HepG2 (cell line): ENCODE results near the gene NCKIPSD. TPM values are rescaled to one million over a fixed set of nuclear protein-coding genes. Genes with fewer than 3 reads are reported as not detected.
A peak's percentile ranks its signal among the peaks of the same experiment; 100 is the strongest.

Source experiments
- ASH2L ChIP-seq: fragments of 300-600, 200-600 bp; sonication (generic); IDR thresholded peaks from 2 replicates; pipeline ENCODE4 v1.7.0; 2017; ENCODE audit warnings: low read depth, mild to moderate bottlenecking, moderate library complexity, mixed read lengths, low read length; ENCODE audit not compliant: insufficient read length
- BCL3 ChIP-seq: sonication (generic); formaldehyde crosslinking; IDR thresholded peaks from 2 replicates; pipeline ENCODE4 v1.5.1; 2020; ENCODE audit warnings: mild to moderate bottlenecking, missing genetic modification reagents, moderate library complexity
- BCL6 ChIP-seq: IDR thresholded peaks from 2 replicates; pipeline ENCODE4 v1.6.1; 2016; ENCODE audit warnings: missing genetic modification reagents, missing compliant biosample characterization
- CCAR2 ChIP-seq: fragments of 200-400 bp; formaldehyde crosslinking; optimal IDR thresholded peaks from 2 replicates; pipeline ENCODE3; 2018; ENCODE audit warnings: low read depth, mild to moderate bottlenecking, low read length, moderate library complexity
- CREB1 ChIP-seq, 2 experiments: fragments of 450-650 bp in 1 of 2; IDR thresholded peaks; 2 replicates each; pipeline ENCODE4 v1.6.1; 2016 to 2017; ENCODE audit warnings: control low read depth in 1 of 2, mild to moderate bottlenecking in 1 of 2, missing compliant biosample characterization in 1 of 2, missing genetic modification characterization in 1 of 2
- CTCF ChIP-seq: sonication (generic); formaldehyde crosslinking; IDR thresholded peaks from 2 replicates; pipeline ENCODE4 v1.5.0; 2020; ENCODE audit warnings: mild to moderate bottlenecking, missing genetic modification reagents, moderate library complexity
- HCFC1 ChIP-seq: fragments of 150-350 bp; IDR thresholded peaks from 2 replicates; pipeline ENCODE4 v1.6.1; 2014; ENCODE audit warnings: low read depth, low read length
- HMG20A ChIP-seq: IDR thresholded peaks from 2 replicates; pipeline ENCODE4 v1.6.1; 2016; ENCODE audit warnings: borderline replicate concordance
- KLF15 ChIP-seq: sonication (generic); formaldehyde crosslinking; IDR thresholded peaks from 2 replicates; pipeline ENCODE4 v1.8.1; 2023; ENCODE audit warnings: borderline replicate concordance, mild to moderate bottlenecking, inconsistent platforms, missing genetic modification reagents, mixed read lengths
- KLF6 ChIP-seq: IDR thresholded peaks from 2 replicates; pipeline ENCODE4 v1.8.0; 2016; ENCODE audit warnings: missing biosample characterization, missing genetic modification reagents
- MEF2D ChIP-seq: sonication (generic); formaldehyde crosslinking; IDR thresholded peaks from 2 replicates; pipeline ENCODE4 v1.5.1; 2020; ENCODE audit warnings: mild to moderate bottlenecking, missing genetic modification reagents
- PITX1 ChIP-seq: sonication (generic); formaldehyde crosslinking; IDR thresholded peaks from 2 replicates; pipeline ENCODE4 v1.5.1; 2020; ENCODE audit warnings: mild to moderate bottlenecking, missing genetic modification reagents
- TCF7 ChIP-seq: sonication (generic); IDR thresholded peaks from 2 replicates; pipeline ENCODE4 v1.6.1; 2016; ENCODE audit warnings: antibody characterized with exemption, low read depth
- ZNF180 ChIP-seq: sonication (generic); formaldehyde crosslinking; IDR thresholded peaks from 2 replicates; pipeline ENCODE4 v1.4.0; 2020; ENCODE audit warnings: low read depth, missing genetic modification reagents, borderline replicate concordance
- ZNF550 ChIP-seq: sonication (generic); formaldehyde crosslinking; IDR thresholded peaks from 2 replicates; pipeline ENCODE4 v1.4.0; 2020; ENCODE audit warnings: mild to moderate bottlenecking, missing genetic modification reagents, borderline replicate concordance
- ZNF572 ChIP-seq: sonication (generic); formaldehyde crosslinking; IDR thresholded peaks from 2 replicates; pipeline ENCODE4 v1.5.1; 2020; ENCODE audit warnings: mild to moderate bottlenecking, missing genetic modification reagents
- ZNF605 ChIP-seq: sonication (generic); formaldehyde crosslinking; IDR thresholded peaks from 2 replicates; pipeline ENCODE4 v1.8.0; 2022; ENCODE audit warnings: mild to moderate bottlenecking, missing genetic modification reagents
- polyA plus RNA-seq, 8 experiments: library from polyadenylated mRNA; depleted of rRNA in 3 of 8; stranded (reverse) in 7 of 8; unstranded in 1 of 8; fragments of >200 nt; fragmentation: Illumina TruSeq in 4 of 8; extraction: Trizol in 4 of 8; gene quantifications; 2 replicates each; pipeline versions ENCODE4 v1.2.1 to v1.2.3, GENCODE V29; 2011 to 2016; ENCODE audit warnings: low read depth in 4 of 8, missing spikeins in 1 of 8, mixed read lengths in 1 of 8; ENCODE audit not compliant: insufficient read depth in 1 of 8
- total RNA-seq, 5 experiments: library from RNA; depleted of rRNA; stranded (reverse); fragments of >200 nt; fragmentation: Illumina TruSeq; extraction: Trizol; gene quantifications; 2 replicates each; pipeline ENCODE4 v1.2.3, GENCODE V29; 2016; ENCODE audit warnings: low read depth in 1 of 5
- TF ChIP-seq, protein P1 (sequence below): sonication (generic); formaldehyde crosslinking; IDR thresholded peaks from 2 replicates; pipeline ENCODE4 v1.8.1; 2023; ENCODE audit warnings: mild to moderate bottlenecking, inconsistent platforms, moderate library complexity, missing genetic modification reagents, borderline replicate concordance
- TF ChIP-seq, protein P2 (sequence below), 2 experiments: sonication (generic) in 1 of 2; formaldehyde crosslinking in 1 of 2; IDR thresholded peaks; 2 replicates each; pipeline versions ENCODE4 v1.6.1 to v1.9.0; 2014 to 2022; ENCODE audit warnings: antibody characterized with exemption in 1 of 2, borderline replicate concordance in 1 of 2, inconsistent platforms in 1 of 2, low read depth in 1 of 2, missing genetic modification reagents in 1 of 2

NCKIPSD gene
- total and polyA plus RNA-seq, 2 of the 13 experiments (the other 11 are each of a cell fraction or from before 2014, with no cell fraction given) = 13.5 to 35.2 TPM

- TF ChIP-seq, protein P1, sequence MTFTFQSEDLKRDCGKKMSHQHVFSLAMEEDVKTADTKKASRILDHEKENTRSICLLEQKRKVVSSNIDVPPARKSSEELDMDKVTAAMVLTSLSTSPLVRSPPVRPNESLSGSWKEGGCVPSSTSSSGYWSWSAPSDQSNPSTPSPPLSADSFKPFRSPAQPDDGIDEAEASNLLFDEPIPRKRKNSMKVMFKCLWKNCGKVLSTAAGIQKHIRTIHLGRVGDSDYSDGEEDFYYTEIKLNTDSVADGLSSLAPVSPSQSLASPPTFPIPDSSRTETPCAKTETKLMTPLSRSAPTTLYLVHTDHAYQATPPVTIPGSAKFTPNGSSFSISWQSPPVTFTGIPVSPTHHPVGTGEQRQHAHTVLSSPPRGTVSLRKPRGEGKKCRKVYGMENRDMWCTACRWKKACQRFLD (CRISPR knock-in tag) = no peak
- no peak for TF ChIP-seq ZNF572 (CRISPR knock-in tag)
- no peak for TF ChIP-seq KLF15
- TF ChIP-seq CCAR2 = no peak
- TF ChIP-seq TCF7 = peak; percentile 82
- no peak for TF ChIP-seq KLF6 (CRISPR knock-in tag)
- TF ChIP-seq BCL3 = 0 out of 2 replicates have a peak, but pooled peaks have one; percentile 15
- TF ChIP-seq HCFC1 = no peak
- TF ChIP-seq PITX1 (CRISPR knock-in tag) = no peak
- TF ChIP-seq CTCF (CRISPR knock-in tag) = 0 out of 2 replicates have a peak, but pooled peaks have one; percentile 7
- peak; percentile 31 for TF ChIP-seq ASH2L
- TF ChIP-seq ZNF550 (CRISPR knock-in tag) = no peak
- no peak for TF ChIP-seq CREB1 (IDR thresholded peaks at IDR 0.05)
- TF ChIP-seq CREB1 (CRISPR knock-in tag; IDR thresholded peaks at IDR 0.05) = no peak
- TF ChIP-seq, protein P2, sequence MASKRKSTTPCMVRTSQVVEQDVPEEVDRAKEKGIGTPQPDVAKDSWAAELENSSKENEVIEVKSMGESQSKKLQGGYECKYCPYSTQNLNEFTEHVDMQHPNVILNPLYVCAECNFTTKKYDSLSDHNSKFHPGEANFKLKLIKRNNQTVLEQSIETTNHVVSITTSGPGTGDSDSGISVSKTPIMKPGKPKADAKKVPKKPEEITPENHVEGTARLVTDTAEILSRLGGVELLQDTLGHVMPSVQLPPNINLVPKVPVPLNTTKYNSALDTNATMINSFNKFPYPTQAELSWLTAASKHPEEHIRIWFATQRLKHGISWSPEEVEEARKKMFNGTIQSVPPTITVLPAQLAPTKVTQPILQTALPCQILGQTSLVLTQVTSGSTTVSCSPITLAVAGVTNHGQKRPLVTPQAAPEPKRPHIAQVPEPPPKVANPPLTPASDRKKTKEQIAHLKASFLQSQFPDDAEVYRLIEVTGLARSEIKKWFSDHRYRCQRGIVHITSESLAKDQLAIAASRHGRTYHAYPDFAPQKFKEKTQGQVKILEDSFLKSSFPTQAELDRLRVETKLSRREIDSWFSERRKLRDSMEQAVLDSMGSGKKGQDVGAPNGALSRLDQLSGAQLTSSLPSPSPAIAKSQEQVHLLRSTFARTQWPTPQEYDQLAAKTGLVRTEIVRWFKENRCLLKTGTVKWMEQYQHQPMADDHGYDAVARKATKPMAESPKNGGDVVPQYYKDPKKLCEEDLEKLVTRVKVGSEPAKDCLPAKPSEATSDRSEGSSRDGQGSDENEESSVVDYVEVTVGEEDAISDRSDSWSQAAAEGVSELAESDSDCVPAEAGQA (IDR thresholded peaks at IDR 0.05; ENCODE audit: low read depth) = no peak
- TF ChIP-seq, protein P2 (CRISPR knock-in tag; IDR thresholded peaks at IDR 0.05; ENCODE audit: borderline replicate concordance) = no peak
- no peak for TF ChIP-seq ZNF180 (CRISPR knock-in tag)
- 0 out of 2 replicates have a peak, but pooled peaks have one; percentile 21 for TF ChIP-seq BCL6 (CRISPR knock-in tag)
- TF ChIP-seq ZNF605 (CRISPR knock-in tag) = no peak
- peak; percentile 76; the same call in 1 of the 2 replicates for TF ChIP-seq MEF2D (CRISPR knock-in tag)
- TF ChIP-seq HMG20A = peak; percentile 35; the same call in 1 of the 2 replicates
Measured at GRCh38 chr3:48623851-48624547, 61.7 kb downstream of the NCKIPSD start (continued).
